Adrenal gland (tissue), 12 donors: ENCODE data around the gene BCAT1. TPM values are rescaled to one million over a fixed set of nuclear protein-coding genes. Genes with fewer than 3 reads are reported as not detected.

Experiments
- DNase-seq, 7 donors: peaks; one replicate each; pipeline ENCODE4 v3.0.0-alpha.2; 2019 to 2020
- H3K27ac ChIP-seq, 5 donors: fragments of 200-600 bp; sonication (generic) in 4 of 5; 1 replicate in 3 of 5; 2 replicates in 2 of 5; pipeline versions ENCODE4 v1.5.1 to v1.8.0; 2016 to 2020; ENCODE audit warnings: mild to moderate bottlenecking in 1 of 5
- H3K27me3 ChIP-seq: fragments of 200-600 bp; 2 replicates; pipeline ENCODE4 v1.8.0; 2021
- H3K36me3 ChIP-seq, 2 donors: fragments of 200-600 bp; replicated peaks in 1 of 2; 1 replicate in 1 of 2; 2 replicates in 1 of 2; pipeline versions ENCODE4 v1.5.1 to v1.8.0; 2018 to 2022
- H3K4me1 ChIP-seq, 2 donors: fragments of 200-600 bp; replicated peaks in 1 of 2; 1 replicate in 1 of 2; 2 replicates in 1 of 2; pipeline versions ENCODE4 v1.5.1 to v1.8.0; 2018 to 2021
- H3K4me3 ChIP-seq, 4 donors: fragments of 200-600 bp; sonication (generic) in 3 of 4; one replicate each; pipeline ENCODE4 v1.5.1; 2016 to 2018
- H3K9me3 ChIP-seq, 3 donors: fragments of 200-600 bp; sonication (generic) in 1 of 3; replicated peaks in 1 of 3; 1 replicate in 2 of 3; 2 replicates in 1 of 3; pipeline versions ENCODE4 v1.5.1 to v1.8.0; 2016 to 2021
- POLR2A ChIP-seq, 2 donors: fragments of 450-650 bp; IDR thresholded peaks; one replicate each; pipeline ENCODE4 v1.6.1; 2017; ENCODE audit warnings: antibody characterized with exemption in 2 of 2, mild to moderate bottlenecking in 2 of 2, moderate library complexity in 1 of 2
- WGBS, 4 donors: extraction: QIAGEN DNeasy Blood & Tissue Kit in 2 of 4; methylation state at CpG; one replicate each; pipeline versions ENCODE4 v1.1.5 to v1.1.7; 2013 to 2017; 5-methylcytosine and 5-hydroxymethylcytosine counted together
- intact Hi-C, 2 donors: fragments of 100-400 bp; cut with DNase I; formaldehyde crosslinking; loops; one replicate each; pipeline versions ENCODE4 v1.14.1 to v1.15.0; 2022 to 2023
- polyA plus RNA-seq, 3 donors: library from polyadenylated mRNA; stranded (reverse); fragments of 200-250 nt in 2 of 3; fragments of 350-450 nt in 1 of 3; fragmentation: Illumina TruSeq in 1 of 3; extraction: RNeasy Lipid Tissue Mini Kit (QIAGEN cat#74804) in 1 of 3; gene quantifications; one replicate each; pipeline ENCODE4 v1.2.3, GENCODE V29; 2013 to 2014
- total RNA-seq, 9 donors: library from RNA; depleted of rRNA in 4 of 9; stranded (reverse); fragments of >200 nt in 4 of 9; fragments of 120-200 nt in 1 of 9; fragmentation: NEBNext Ultra II Directional in 1 of 9; extraction: Animal tissue kit (Norgen Biotek cat#: 25700) in 1 of 9; gene quantifications; one replicate each; pipeline versions ENCODE4 v1.1.0 to v1.2.4, GENCODE V29; 2013 to 2023
- TF ChIP-seq, protein P1 (sequence below), 6 experiments: fragments of 450-650 bp in 4 of 6; fragments of 200-600 bp in 2 of 6; sonication (generic) in 1 of 6; IDR thresholded peaks; 1 replicate in 5 of 6; 2 replicates in 1 of 6; pipeline versions ENCODE4 v1.5.1 to v1.8.0; 2016 to 2021; ENCODE audit warnings: antibody characterized with exemption in 6 of 6, mild to moderate bottlenecking in 2 of 6, moderate library complexity in 1 of 6
- donor health status: healthy with polysubstance abuse.
- donor health status: Bipolar disorder and iron deficiency.
- donor health status: DM: yes; HTN: yes; CAD: no.
- donor health status: DM: no; HTN: no; CAD: no.
- donor health status: DM: no; HTN: no; CAD: no.
- donor health status: DM: yes; HTN: yes; CAD: no.

The BCAT1 gene
- total and polyA plus RNA-seq, 12 donors = 2.1 to 41.5 (median 20.1) TPM

DNA sequence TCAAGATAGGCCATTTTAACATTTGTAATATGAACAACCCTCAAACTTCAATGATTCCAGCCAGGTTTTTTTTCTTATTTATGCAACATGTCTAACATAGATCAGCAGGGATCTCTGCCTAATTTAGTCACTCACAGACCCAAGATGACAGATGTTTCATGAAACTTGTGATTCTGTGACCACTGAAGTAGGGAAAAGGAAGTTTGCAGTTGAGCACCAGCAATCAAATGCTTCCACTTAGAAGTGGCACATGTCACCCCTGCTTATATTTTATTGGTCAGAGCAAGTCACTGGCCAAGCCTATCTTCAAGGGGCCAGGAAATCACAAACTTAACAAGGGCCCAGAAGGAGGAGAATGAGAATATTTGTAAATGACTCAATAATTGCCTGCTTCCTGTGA is 150.6 kb downstream of the BCAT1 start:
- TF ChIP-seq, protein P1, sequence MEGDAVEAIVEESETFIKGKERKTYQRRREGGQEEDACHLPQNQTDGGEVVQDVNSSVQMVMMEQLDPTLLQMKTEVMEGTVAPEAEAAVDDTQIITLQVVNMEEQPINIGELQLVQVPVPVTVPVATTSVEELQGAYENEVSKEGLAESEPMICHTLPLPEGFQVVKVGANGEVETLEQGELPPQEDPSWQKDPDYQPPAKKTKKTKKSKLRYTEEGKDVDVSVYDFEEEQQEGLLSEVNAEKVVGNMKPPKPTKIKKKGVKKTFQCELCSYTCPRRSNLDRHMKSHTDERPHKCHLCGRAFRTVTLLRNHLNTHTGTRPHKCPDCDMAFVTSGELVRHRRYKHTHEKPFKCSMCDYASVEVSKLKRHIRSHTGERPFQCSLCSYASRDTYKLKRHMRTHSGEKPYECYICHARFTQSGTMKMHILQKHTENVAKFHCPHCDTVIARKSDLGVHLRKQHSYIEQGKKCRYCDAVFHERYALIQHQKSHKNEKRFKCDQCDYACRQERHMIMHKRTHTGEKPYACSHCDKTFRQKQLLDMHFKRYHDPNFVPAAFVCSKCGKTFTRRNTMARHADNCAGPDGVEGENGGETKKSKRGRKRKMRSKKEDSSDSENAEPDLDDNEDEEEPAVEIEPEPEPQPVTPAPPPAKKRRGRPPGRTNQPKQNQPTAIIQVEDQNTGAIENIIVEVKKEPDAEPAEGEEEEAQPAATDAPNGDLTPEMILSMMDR (IDR thresholded peaks at IDR 0.05) = no peak
- no peak for TF ChIP-seq POLR2A (IDR thresholded peaks at IDR 0.05)
- intact Hi-C loops = no loop called here
- Histone ChIP-seq H3K27ac (no peak overlapping the region), H3K27me3 (no peaks in the 10 kb centered on the region), H3K36me3 (no peaks in the 10 kb centered on the region), H3K9me3 (no peaks in the 10 kb centered on the region), H3K4me3 (no peak overlapping the region), H3K4me1 (no peaks in the 10 kb centered on the region)
- DNase-seq = no peak

DNA sequence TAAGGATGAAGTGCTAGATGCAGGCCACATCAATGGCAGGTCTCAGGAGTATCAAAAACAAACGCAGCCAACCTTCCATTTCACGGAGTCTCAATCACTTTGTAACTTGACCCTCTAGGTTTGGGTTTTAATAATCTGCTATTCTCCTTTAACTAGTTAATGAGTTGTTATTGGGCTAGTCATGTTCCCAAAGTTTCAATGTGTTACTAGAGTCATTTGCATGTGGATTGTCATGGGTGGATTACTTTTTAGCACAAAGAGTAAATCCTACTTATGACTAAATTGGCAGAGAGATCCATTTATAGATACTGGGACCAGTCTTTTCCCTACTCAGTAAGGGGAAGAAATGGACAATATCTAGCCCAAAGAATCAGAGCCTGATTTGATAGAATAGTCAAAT is 151.0 kb downstream of the BCAT1 start:
- H3K27me3 ChIP-seq = no peaks in the 10 kb centered on the region
- no peaks in the 10 kb centered on the region for H3K9me3 ChIP-seq
- H3K36me3 ChIP-seq = no peaks in the 10 kb centered on the region
- TF ChIP-seq POLR2A (IDR thresholded peaks at IDR 0.05) = no peak
- H3K27ac ChIP-seq = no peak overlapping the region
- WGBS, 4 donors = 89 to 97% (median 92%) methylated on average over 2 of the region's 2 CpGs
- no peak for DNase-seq
- no peak overlapping the region for H3K4me3 ChIP-seq
- intact Hi-C loops = no loop called here
- no peaks in the 10 kb centered on the region for H3K4me1 ChIP-seq

DNA sequence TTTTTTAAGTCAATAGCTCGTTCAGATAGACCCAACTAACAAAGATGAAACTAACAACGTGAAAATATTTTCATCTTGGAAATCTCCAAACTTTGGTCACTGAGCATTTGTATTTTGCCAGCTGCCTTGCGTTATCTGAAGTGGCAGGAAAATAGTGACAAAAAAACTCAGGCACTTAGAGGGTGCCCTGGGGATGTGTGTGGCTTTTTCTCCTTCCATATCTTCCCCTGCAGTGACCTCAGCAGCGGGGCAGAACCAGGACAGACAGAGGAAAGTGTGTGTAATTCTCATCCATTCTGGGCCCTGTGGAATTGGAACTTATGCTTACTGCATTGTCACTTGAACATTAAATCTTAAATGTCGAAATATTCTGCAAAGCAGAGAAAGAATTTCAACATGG is 152.0 kb downstream of the BCAT1 start:
- no peaks in the 10 kb centered on the region for H3K27me3 ChIP-seq
- no peak overlapping the region for H3K4me3 ChIP-seq
- no peaks in the 10 kb centered on the region for H3K4me1 ChIP-seq
- 48 to 61% (median 52%) methylated on average over 5 of the region's 5 CpGs for WGBS, 4 donors
- no peaks in the 10 kb centered on the region for H3K36me3 ChIP-seq
- no peaks in the 10 kb centered on the region for H3K9me3 ChIP-seq
- TF ChIP-seq, protein P1 (IDR thresholded peaks at IDR 0.05) = no peak
- TF ChIP-seq POLR2A (IDR thresholded peaks at IDR 0.05) = no peak
- DNase-seq = no peak
- intact Hi-C loops = no loop called here
- no peak overlapping the region for H3K27ac ChIP-seq

DNA sequence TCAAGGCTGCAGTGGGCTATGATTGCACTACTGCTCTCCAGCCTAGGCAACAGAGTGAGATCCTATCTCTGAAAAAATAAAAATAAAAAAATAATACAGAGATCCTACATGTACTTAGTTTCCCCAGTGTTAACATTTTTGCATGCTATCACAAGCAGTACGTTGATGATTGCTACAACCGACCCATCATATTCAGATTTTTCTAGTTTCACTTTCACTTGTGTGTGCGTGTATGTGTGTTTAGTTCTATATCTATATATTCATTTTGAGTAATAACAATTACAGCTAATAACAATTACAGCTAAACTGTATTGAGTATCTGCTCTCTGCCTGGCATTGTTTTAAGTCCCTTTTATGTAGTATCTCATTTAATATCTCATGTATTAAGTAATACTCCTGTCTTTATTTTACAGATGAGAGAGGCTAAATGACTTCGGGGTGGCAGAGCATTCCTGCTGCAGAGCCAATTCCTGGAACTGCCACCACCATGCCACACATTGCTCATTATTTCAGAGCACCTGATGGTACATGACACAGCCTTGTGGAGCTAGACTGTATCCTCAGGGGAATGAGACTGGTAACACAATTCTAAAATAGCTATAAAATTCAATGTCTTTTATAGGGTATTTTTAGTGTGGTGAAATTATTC is 153.1 kb downstream of the BCAT1 start:
- Histone ChIP-seq H3K9me3 (no peaks in the 10 kb centered on the region), H3K27ac (no peak overlapping the region), H3K36me3 (no peaks in the 10 kb centered on the region), H3K4me3 (peak overlapping the region in 1 of 4 donors; percentile 41), H3K27me3 (no peaks in the 10 kb centered on the region), H3K4me1 (no peaks in the 10 kb centered on the region)
- intact Hi-C loops = no loop called here
- 50 to 68% (median 61%) methylated on average over 4 of the region's 4 CpGs for WGBS, 4 donors
- TF ChIP-seq, protein P1 (IDR thresholded peaks at IDR 0.05) = no peak
- TF ChIP-seq POLR2A (IDR thresholded peaks at IDR 0.05) = no peak
- no peak for DNase-seq

DNA sequence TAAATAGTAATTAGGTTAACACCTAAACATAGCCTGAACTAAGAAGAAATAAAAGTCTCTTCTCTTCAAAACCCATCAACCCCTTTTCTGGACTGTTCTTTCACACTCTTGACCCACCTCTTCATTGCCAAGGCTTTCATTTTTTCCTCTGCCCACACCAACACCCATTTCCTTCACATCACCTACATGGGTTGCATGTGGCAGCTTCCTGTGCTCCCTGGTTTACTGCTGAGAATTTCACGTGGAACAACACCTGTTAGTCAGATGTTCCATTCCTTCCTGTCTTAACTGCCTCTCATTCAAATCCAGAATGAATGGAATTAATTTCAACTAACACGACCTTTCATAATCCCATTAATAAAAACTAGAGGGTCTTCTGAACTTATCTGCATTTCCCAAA is 157.3 kb downstream of the BCAT1 start:
- no peak for DNase-seq
- no peak overlapping the region for H3K27ac ChIP-seq
- intact Hi-C loops = no loop called here

More for the DNA sequence above, 157.3 kb downstream of the BCAT1 start:
- 54 to 76% (median 67%) methylated on average over 2 of the region's 2 CpGs for WGBS, 4 donors
- Histone ChIP-seq H3K36me3 (no peaks in the 10 kb centered on the region), H3K9me3 (no peaks in the 10 kb centered on the region), H3K27me3 (no peaks in the 10 kb centered on the region), H3K4me3 (no peak overlapping the region), H3K4me1 (no peaks in the 10 kb centered on the region)
- TF ChIP-seq POLR2A (IDR thresholded peaks at IDR 0.05) = no peak
- TF ChIP-seq, protein P1 (IDR thresholded peaks at IDR 0.05) = no peak
